Measurements from ENCODE around the gene KCNMA1.

The KCNMA1 gene

GRCh38 chr10:77212632-77213031 is 425.0 kb downstream of the KCNMA1 start:
- TF ChIP-seq ZFX (IDR thresholded peaks at IDR 0.05; ENCODE audit: borderline replicate concordance) (no peak), CTCF (IDR thresholded peaks at IDR 0.05) (no peak)
- no peak overlapping the region for H3K27ac ChIP-seq

GRCh38 chr10:77210645-77211044 is 427.0 kb downstream of the KCNMA1 start:
- no peak overlapping the region for H3K27ac ChIP-seq
- TF ChIP-seq ZFX (IDR thresholded peaks at IDR 0.05; ENCODE audit: borderline replicate concordance) (no peak), CTCF (IDR thresholded peaks at IDR 0.05) (no peak)

- TF ChIP-seq CTCF (IDR thresholded peaks at IDR 0.05) = no peak
- TF ChIP-seq ZFX (IDR thresholded peaks at IDR 0.05; ENCODE audit: borderline replicate concordance) = no peak
- no peak overlapping the region for H3K27ac ChIP-seq
Measured at GRCh38 chr10:77208684-77209256, 428.8 kb downstream of the KCNMA1 start.

GRCh38 chr10:77207828-77208185 is 429.8 kb downstream of the KCNMA1 start:
- H3K27ac ChIP-seq = no peak overlapping the region
- no peak for TF ChIP-seq CTCF (IDR thresholded peaks at IDR 0.05)
- no peak for TF ChIP-seq ZFX (IDR thresholded peaks at IDR 0.05; ENCODE audit: borderline replicate concordance)

GRCh38 chr10:77207182-77207827 is 430.3 kb downstream of the KCNMA1 start:
- TF ChIP-seq ZFX (IDR thresholded peaks at IDR 0.05; ENCODE audit: borderline replicate concordance) (no peak), CTCF (IDR thresholded peaks at IDR 0.05) (no peak)
- H3K27ac ChIP-seq = no peak overlapping the region

- no peak for TF ChIP-seq CTCF (IDR thresholded peaks at IDR 0.05)
- no peak for TF ChIP-seq ZFX (IDR thresholded peaks at IDR 0.05; ENCODE audit: borderline replicate concordance)
Measured at GRCh38 chr10:77205135-77205534, 432.5 kb downstream of the KCNMA1 start.

GRCh38 chr10:77204171-77204570 is 433.4 kb downstream of the KCNMA1 start:
- no peak overlapping the region for H3K27ac ChIP-seq
- TF ChIP-seq ZFX (IDR thresholded peaks at IDR 0.05; ENCODE audit: borderline replicate concordance) (no peak), CTCF (IDR thresholded peaks at IDR 0.05) (no peak)

More at GRCh38 chr10:77205135-77205534, 432.5 kb downstream of the KCNMA1 start:
- H3K27ac ChIP-seq = no peak overlapping the region

Data from 22Rv1 (cell line).